Measurements from ENCODE around the gene MCRIP1. TPM values are rescaled to one million over a fixed set of nuclear protein-coding genes. Genes with fewer than 3 reads are reported as not detected.

MCRIP1 gene
- total RNA-seq, 4 donors from 2014 or later = 23.3 to 44.0 (median 33.2) TPM

- WGBS, 2 donors (ENCODE audit: low coverage in 1 of 2) = 84% methylated on average over 13 of the region's 13 CpGs; no CpG with 5 or more reads in 1 of the 2 donors
- Histone ChIP-seq H3K4me1 (no peaks in the 10 kb centered on the region), H3K27me3 (no peaks in the 10 kb centered on the region), H3K9me3 (no peaks in the 10 kb centered on the region), H3K27ac (no peak overlapping the region), H3K36me3 (peaks cover 0 to 56% (median 28%) of the 10 kb centered on the region in 4 donors), H3K4me3 (no peak overlapping the region)
- intact Hi-C loops (cut with DNase I; ENCODE audit: low total_unique reads) = no loop called here
- no peak for TF ChIP-seq POLR2A (IDR thresholded peaks at IDR 0.05)
- no peak for TF ChIP-seq EP300 (IDR thresholded peaks at IDR 0.05; ENCODE audit: low read depth)
- no peak for TF ChIP-seq CTCF (IDR thresholded peaks at IDR 0.05)
- in situ Hi-C loops (cut with MboI; ENCODE audit: low pct_ligation_motif_present in 1 of 4, low pct_unique_long_range_greater_than_20kb in 1 of 4, low sequenced_read_pairs in 3 of 4) = no loop called here
- no peak for DNase-seq
Measured at GRCh38 chr17:81844887-81845286, 11.8 kb upstream of the MCRIP1 start.

GRCh38 chr17:81844327-81844851 lies 11.3 kb upstream of the MCRIP1 start:
- DNase-seq = no peak
- Histone ChIP-seq H3K36me3 (peaks cover 0 to 51% (median 28%) of the 10 kb centered on the region in 4 donors), H3K4me3 (no peak overlapping the region), H3K27me3 (no peaks in the 10 kb centered on the region), H3K4me1 (no peaks in the 10 kb centered on the region), H3K27ac (no peak overlapping the region), H3K9me3 (no peaks in the 10 kb centered on the region)
- in situ Hi-C loops (cut with MboI; ENCODE audit: low pct_ligation_motif_present in 1 of 4, low pct_unique_long_range_greater_than_20kb in 1 of 4, low sequenced_read_pairs in 3 of 4) (no loop called here), intact Hi-C loops (cut with DNase I; ENCODE audit: low total_unique reads) (no loop called here)
- TF ChIP-seq POLR2A (IDR thresholded peaks at IDR 0.05) (no peak), CTCF (IDR thresholded peaks at IDR 0.05) (no peak), POLR2AphosphoS5 (IDR thresholded peaks at IDR 0.05) (no peak), EP300 (IDR thresholded peaks at IDR 0.05; ENCODE audit: low read depth) (no peak)
- WGBS, 2 donors (ENCODE audit: low coverage in 1 of 2) = 88% methylated on average over 14 of the region's 14 CpGs; no CpG with 5 or more reads in 1 of the 2 donors

GRCh38 chr17:81843713-81844326 lies 10.7 kb upstream of the MCRIP1 start:
- peaks cover 0 to 46% (median 28%) of the 10 kb centered on the region in 4 donors for H3K36me3 ChIP-seq
- in situ Hi-C loops (cut with MboI; ENCODE audit: low pct_ligation_motif_present in 1 of 4, low pct_unique_long_range_greater_than_20kb in 1 of 4, low sequenced_read_pairs in 3 of 4) = no loop called here
- 89% methylated on average over 30 of the region's 30 CpGs; no CpG with 5 or more reads in 1 of the 2 donors for WGBS, 2 donors (ENCODE audit: low coverage in 1 of 2)

More at GRCh38 chr17:81843713-81844326, 10.7 kb upstream of the MCRIP1 start:
- TF ChIP-seq POLR2AphosphoS5 (IDR thresholded peaks at IDR 0.05) (no peak), EP300 (IDR thresholded peaks at IDR 0.05; ENCODE audit: low read depth) (no peak), POLR2A (IDR thresholded peaks at IDR 0.05) (no peak), CTCF (IDR thresholded peaks at IDR 0.05) (no peak)
- no peaks in the 10 kb centered on the region for H3K27me3 ChIP-seq
- no peak overlapping the region for H3K27ac ChIP-seq
- intact Hi-C loops (cut with DNase I; ENCODE audit: low total_unique reads) = no loop called here
- H3K4me3 ChIP-seq = no peak overlapping the region
- H3K4me1 ChIP-seq = no peaks in the 10 kb centered on the region
- no peak for DNase-seq
- H3K9me3 ChIP-seq = no peaks in the 10 kb centered on the region
